ENCODE results near the gene SLC29A1.

SLC29A1 gene

DNA sequence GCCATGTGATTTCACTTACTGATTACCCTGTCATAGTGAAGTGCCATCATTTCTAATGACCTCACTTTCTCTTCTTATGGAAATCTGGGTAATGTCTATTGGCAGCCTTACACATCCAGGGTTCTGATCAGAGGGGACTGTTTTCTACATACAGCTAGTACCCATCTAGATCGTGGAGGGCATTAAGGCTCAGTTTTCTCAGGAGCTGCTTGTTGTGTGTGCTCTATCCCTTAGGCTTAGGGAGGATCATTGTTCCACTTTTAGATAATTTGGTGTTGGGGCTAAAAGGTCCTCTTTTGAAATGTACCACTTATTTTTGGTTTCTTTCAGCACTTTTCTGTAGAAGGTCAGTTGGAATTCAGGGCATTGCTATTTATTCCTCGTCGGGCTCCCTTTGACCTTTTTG is 27.3 kb downstream of the SLC29A1 start:
- no peak overlapping the region for H3K4me3 ChIP-seq (ENCODE audit: extremely low read depth, insufficient read depth, low read length, poor library complexity, severe bottlenecking)
- 100% methylated on average over 1 of the region's 3 CpGs; no CpG with 5 or more reads in 1 of the 2 experiments for WGBS, 2 experiments (ENCODE audit: insufficient coverage in 2 of 2)
- peaks cover 19% of the 10 kb centered on the region for H3K4me1 ChIP-seq (ENCODE audit: control insufficient read depth, insufficient read depth, low read length, poor library complexity, severe bottlenecking)
- H3K36me3 ChIP-seq (ENCODE audit: control insufficient read depth, insufficient read depth, low read length), result peaks cover 82% of the 10 kb centered on the region
- no peaks in the 10 kb centered on the region for H3K9me3 ChIP-seq (ENCODE audit: control insufficient read depth, low read length)
- H3K27ac ChIP-seq (ENCODE audit: low read depth, low read length, severe bottlenecking), result peak overlapping the region; percentile 10

DNA sequence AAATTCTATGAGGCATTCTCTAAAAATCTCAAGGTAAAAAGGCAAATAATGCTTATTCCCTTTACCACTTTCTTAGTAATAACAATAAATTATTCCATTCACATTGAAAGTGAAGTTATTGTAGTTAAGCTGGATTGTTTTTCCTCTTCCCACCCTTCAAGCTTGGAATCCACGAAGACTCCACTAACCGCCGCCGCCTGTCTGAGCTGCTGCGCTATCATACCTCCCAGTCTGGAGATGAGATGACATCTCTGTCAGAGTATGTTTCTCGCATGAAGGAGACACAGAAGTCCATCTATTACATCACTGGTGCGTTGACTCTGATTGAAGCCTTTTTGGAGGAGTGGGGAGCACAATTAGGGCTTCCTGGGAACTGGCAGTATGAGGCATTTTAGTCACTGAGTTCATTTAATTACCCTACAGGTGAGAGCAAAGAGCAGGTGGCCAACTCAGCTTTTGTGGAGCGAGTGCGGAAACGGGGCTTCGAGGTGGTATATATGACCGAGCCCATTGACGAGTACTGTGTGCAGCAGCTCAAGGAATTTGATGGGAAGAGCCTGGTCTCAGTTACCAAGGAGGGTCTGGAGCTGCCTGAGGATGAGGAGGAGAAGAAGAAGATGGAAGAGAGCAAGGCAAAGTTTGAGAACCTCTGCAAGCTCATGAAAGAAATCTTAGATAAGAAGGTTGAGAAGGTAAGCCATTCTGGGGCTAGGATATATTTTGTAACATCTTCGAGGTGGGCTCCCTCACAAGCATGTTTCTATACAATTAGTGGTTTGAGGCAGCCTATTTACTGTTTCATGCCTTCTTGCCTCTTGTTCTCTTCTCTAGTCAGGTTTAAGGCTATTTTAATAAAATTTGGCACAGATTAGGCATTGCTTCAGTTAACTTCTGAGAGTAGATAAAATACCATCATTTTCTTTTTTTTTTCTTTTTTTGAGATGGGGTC is 28.5 kb downstream of the SLC29A1 start:
- H3K4me1 ChIP-seq (ENCODE audit: control insufficient read depth, insufficient read depth, low read length, poor library complexity, severe bottlenecking), result peaks cover 26% of the 10 kb centered on the region
- H3K36me3 ChIP-seq (ENCODE audit: control insufficient read depth, insufficient read depth, low read length), result peaks cover 86% of the 10 kb centered on the region
- H3K4me3 ChIP-seq (ENCODE audit: extremely low read depth, insufficient read depth, low read length, poor library complexity, severe bottlenecking), result no peak overlapping the region
- peak overlapping the region; percentile 10 for H3K27ac ChIP-seq (ENCODE audit: low read depth, low read length, severe bottlenecking)
- WGBS, 2 experiments (ENCODE audit: insufficient coverage in 2 of 2), result 86 to 99% methylated on average over 8 to 10 of the region's 14 CpGs
- no peaks in the 10 kb centered on the region for H3K9me3 ChIP-seq (ENCODE audit: control insufficient read depth, low read length)

DNA sequence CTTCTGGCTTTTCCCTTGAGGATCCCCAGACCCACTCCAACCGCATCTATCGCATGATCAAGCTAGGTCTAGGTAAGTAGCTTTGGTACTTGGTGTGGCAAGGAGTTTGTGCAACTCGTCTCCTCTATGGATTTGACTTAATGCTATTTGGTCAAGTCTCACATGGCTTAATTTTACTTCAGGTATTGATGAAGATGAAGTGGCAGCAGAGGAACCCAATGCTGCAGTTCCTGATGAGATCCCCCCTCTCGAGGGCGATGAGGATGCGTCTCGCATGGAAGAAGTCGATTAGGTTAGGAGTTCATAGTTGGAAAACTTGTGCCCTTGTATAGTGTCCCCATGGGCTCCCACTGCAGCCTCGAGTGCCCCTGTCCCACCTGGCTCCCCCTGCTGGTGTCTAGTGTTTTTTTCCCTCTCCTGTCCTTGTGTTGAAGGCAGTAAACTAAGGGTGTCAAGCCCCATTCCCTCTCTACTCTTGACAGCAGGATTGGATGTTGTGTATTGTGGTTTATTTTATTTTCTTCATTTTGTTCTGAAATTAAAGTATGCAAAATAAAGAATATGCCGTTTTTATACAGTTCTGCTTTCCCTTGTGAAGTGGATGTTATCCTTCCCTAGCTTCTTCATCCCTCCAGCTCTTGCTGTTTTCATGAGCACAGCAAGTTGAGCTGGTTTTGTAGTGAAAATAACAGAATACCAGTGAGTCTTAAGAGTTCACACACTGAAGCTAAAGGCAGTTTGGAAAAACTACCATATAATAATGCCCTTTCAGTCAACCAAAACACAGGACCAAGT is 30.1 kb downstream of the SLC29A1 start:
- Histone ChIP-seq H3K4me1 (ENCODE audit: control insufficient read depth, insufficient read depth, low read length, poor library complexity, severe bottlenecking) (peaks cover 26% of the 10 kb centered on the region), H3K36me3 (ENCODE audit: control insufficient read depth, insufficient read depth, low read length) (peaks cover 77% of the 10 kb centered on the region), H3K27ac (ENCODE audit: low read depth, low read length, severe bottlenecking) (no peak overlapping the region), H3K4me3 (ENCODE audit: extremely low read depth, insufficient read depth, low read length, poor library complexity, severe bottlenecking) (no peak overlapping the region), H3K9me3 (ENCODE audit: control insufficient read depth, low read length) (no peaks in the 10 kb centered on the region)
- WGBS, 2 experiments (ENCODE audit: insufficient coverage in 2 of 2), result 95% methylated on average over 6 to 7 of the region's 10 CpGs

GRCh38 chr6:44254191-44255104 is 31.1 kb downstream of the SLC29A1 start:
- Histone ChIP-seq H3K36me3 (ENCODE audit: control insufficient read depth, insufficient read depth, low read length) (peaks cover 68% of the 10 kb centered on the region), H3K9me3 (ENCODE audit: control insufficient read depth, low read length) (no peaks in the 10 kb centered on the region), H3K27ac (ENCODE audit: low read depth, low read length, severe bottlenecking) (no peak overlapping the region), H3K4me1 (ENCODE audit: control insufficient read depth, insufficient read depth, low read length, poor library complexity, severe bottlenecking) (peaks cover 19% of the 10 kb centered on the region), H3K4me3 (ENCODE audit: extremely low read depth, insufficient read depth, low read length, poor library complexity, severe bottlenecking) (no peak overlapping the region)
- WGBS, 2 experiments (ENCODE audit: insufficient coverage in 2 of 2), result 83 to 96% methylated on average over 6 to 11 of the region's 12 CpGs

DNA sequence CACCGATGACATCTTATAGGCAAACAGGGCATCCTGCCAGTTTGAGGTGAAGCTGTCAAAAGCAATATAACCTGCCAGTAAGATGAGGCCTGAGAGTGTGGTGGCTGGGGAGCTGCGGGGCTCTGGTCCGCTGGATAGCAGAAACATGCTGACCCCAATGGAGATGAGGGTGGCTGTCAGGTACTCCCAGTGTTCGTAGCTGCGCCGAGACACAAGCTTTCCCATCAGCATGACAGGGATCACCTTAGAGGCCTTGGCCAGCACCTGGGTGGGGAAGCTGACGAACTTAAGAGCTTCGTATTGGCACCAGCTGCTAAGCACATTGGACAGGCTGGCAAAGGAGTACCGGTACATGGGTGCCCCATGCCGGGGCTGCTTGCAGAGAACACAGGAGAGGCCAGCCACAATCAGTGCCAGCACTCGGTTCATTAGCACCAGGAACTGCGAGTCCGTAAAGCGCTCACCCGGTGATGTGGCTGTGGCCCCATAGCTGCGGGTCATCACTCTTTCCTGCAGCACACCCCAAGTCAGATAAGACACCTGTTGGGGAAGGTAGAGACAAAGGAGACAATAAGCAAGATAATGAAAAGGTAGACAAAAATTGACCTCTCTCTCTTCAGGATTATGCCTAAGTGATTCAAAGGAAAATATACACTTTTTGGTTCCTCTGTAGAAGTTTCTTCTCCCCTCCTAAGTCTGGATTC is 31.9 kb downstream of the SLC29A1 start:
- 84 to 89% methylated on average over 13 to 14 of the region's 16 CpGs for WGBS, 2 experiments (ENCODE audit: insufficient coverage in 2 of 2)
- Histone ChIP-seq H3K4me3 (ENCODE audit: extremely low read depth, insufficient read depth, low read length, poor library complexity, severe bottlenecking) (no peak overlapping the region), H3K4me1 (ENCODE audit: control insufficient read depth, insufficient read depth, low read length, poor library complexity, severe bottlenecking) (peaks cover 14% of the 10 kb centered on the region), H3K27ac (ENCODE audit: low read depth, low read length, severe bottlenecking) (peak overlapping the region; percentile 16), H3K9me3 (ENCODE audit: control insufficient read depth, low read length) (no peaks in the 10 kb centered on the region), H3K36me3 (ENCODE audit: control insufficient read depth, insufficient read depth, low read length) (peaks cover 66% of the 10 kb centered on the region)

DNA sequence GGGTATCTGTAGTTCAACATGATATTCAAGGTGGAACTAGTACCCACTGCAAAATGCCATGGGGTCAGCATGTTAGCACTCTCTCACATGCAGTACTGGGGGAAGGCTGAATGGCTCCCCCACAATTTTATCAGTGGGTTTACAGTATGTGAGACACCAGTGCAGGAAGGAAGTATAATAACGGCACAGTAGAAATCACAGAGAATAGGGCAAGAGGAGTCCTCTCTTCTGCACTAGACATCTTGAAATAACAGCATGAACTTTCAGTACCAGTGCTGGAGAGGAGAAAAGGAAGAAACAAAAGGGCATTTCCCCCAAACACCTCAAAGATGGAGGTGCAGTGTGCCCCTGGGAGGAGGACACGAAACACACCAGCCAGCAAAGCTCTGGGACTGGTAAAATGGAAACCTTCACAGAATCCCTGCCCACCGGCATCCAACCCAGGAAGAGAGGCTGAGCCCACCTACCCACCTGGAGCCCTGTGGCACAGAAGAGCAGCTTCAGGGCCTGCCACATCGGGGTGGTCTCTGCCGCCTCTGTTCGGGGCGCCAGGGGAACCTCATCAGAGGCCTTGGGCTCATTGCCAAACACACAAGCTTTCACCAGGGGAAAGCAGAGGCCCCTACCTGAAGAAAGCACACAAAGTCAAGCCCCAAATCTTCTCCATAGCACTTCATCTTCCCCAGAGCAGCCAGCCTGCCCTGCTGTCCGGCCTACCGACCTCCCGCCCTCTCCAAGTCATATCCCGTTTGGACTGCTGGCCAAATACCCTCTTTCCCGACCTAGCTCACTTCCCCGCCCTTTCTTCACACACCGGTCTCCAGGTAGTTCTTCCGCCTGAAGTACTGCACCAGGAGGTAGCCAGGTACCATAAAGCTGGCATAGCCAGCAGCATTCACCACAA is 32.7 kb downstream of the SLC29A1 start:
- Histone ChIP-seq H3K4me1 (ENCODE audit: control insufficient read depth, insufficient read depth, low read length, poor library complexity, severe bottlenecking) (peaks cover 9% of the 10 kb centered on the region), H3K27ac (ENCODE audit: low read depth, low read length, severe bottlenecking) (peak overlapping the region; percentile 93), H3K9me3 (ENCODE audit: control insufficient read depth, low read length) (no peaks in the 10 kb centered on the region), H3K4me3 (ENCODE audit: extremely low read depth, insufficient read depth, low read length, poor library complexity, severe bottlenecking) (peak overlapping the region; percentile 82), H3K36me3 (ENCODE audit: control insufficient read depth, insufficient read depth, low read length) (peaks cover 63% of the 10 kb centered on the region)
- WGBS, 2 experiments (ENCODE audit: insufficient coverage in 2 of 2), result 35 to 40% methylated on average over 10 to 15 of the region's 15 CpGs

DNA sequence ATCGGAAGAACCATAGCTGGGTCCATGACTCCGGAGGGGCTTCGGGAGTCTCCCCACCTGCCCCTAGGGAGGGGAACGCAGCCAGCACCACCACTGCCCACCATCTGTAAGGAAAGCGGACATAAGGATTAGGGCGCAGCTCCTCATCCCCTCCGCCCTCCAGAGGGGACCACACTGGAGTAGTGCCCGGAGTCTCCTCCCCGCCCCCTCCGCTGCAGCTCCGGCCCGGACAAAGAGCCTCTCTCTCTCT is 33.3 kb downstream of the SLC29A1 start:
- Histone ChIP-seq H3K36me3 (ENCODE audit: control insufficient read depth, insufficient read depth, low read length) (peaks cover 59% of the 10 kb centered on the region), H3K27ac (ENCODE audit: low read depth, low read length, severe bottlenecking) (peak overlapping the region; percentile 93), H3K9me3 (ENCODE audit: control insufficient read depth, low read length) (no peaks in the 10 kb centered on the region), H3K4me1 (ENCODE audit: control insufficient read depth, insufficient read depth, low read length, poor library complexity, severe bottlenecking) (peaks cover 9% of the 10 kb centered on the region), H3K4me3 (ENCODE audit: extremely low read depth, insufficient read depth, low read length, poor library complexity, severe bottlenecking) (peak overlapping the region; percentile 82)
- WGBS, 2 experiments (ENCODE audit: insufficient coverage in 2 of 2), result 0 to 2% methylated on average over 9 to 12 of the region's 12 CpGs

GRCh38 chr6:44257025-44257752 is 33.8 kb downstream of the SLC29A1 start, which contains the start of gene SLC35B2:
SLC35B2 (minus strand) TSS chr6:44257528; CDS start chr6:44257410, 118 bp downstream.
- Histone ChIP-seq H3K27ac (ENCODE audit: low read depth, low read length, severe bottlenecking) (peak within 1 kb of the TSS; percentile 93), H3K4me1 (ENCODE audit: control insufficient read depth, insufficient read depth, low read length, poor library complexity, severe bottlenecking) (peaks cover 10% of the 10 kb centered on the region), H3K9me3 (ENCODE audit: control insufficient read depth, low read length) (no peaks in the 10 kb centered on the region), H3K36me3 (ENCODE audit: control insufficient read depth, insufficient read depth, low read length) (peaks cover 59% of the 10 kb centered on the region), H3K4me3 (ENCODE audit: extremely low read depth, insufficient read depth, low read length, poor library complexity, severe bottlenecking) (peak within 1 kb of the TSS; percentile 82)
- 0% methylated on average over 33 to 53 of the region's 80 CpGs for WGBS, 2 experiments (ENCODE audit: insufficient coverage in 2 of 2)

Measured in mesodermal cell (in vitro differentiated cells).